NCI-H2227 (cell line): ENCODE data around the gene KCNQ2.

Experiments
- DNase-seq: peaks from one replicate; lab custom pipeline; 2025; ENCODE audit not compliant: unreplicated experiment; lab: John Stamatoyannopoulos, UW

KCNQ2 gene

GRCh38 chr20:63472862-63473390 is 471 bp upstream of the KCNQ2 start:
- DNase-seq: no peak

GRCh38 chr20:63471717-63471980 is 806 bp downstream of the KCNQ2 start:
- DNase-seq: peak; percentile 45

- DNase-seq: peak; percentile 34
Observed at GRCh38 chr20:63471002-63471716, 1.3 kb downstream of the KCNQ2 start.

GRCh38 chr20:63470410-63470809 is 2.0 kb downstream of the KCNQ2 start:
- no peak for DNase-seq

GRCh38 chr20:63469713-63470101 is 2.7 kb downstream of the KCNQ2 start:
- DNase-seq: no peak

GRCh38 chr20:63469019-63469712 is 3.3 kb downstream of the KCNQ2 start:
- no peak for DNase-seq

GRCh38 chr20:63468421-63468820 is 4.0 kb downstream of the KCNQ2 start:
- DNase-seq: no peak

GRCh38 chr20:63467294-63468083 is 5.0 kb downstream of the KCNQ2 start:
- no peak for DNase-seq

- no peak for DNase-seq
Observed at GRCh38 chr20:63466861-63467260, 5.6 kb downstream of the KCNQ2 start.

GRCh38 chr20:63466250-63466825 is 6.1 kb downstream of the KCNQ2 start:
- no peak for DNase-seq

- DNase-seq: no peak
Observed at GRCh38 chr20:63465380-63466249, 6.8 kb downstream of the KCNQ2 start.

- no peak for DNase-seq
Observed at GRCh38 chr20:63464289-63464635, 8.2 kb downstream of the KCNQ2 start.

- peak; percentile 43 for DNase-seq
Observed at GRCh38 chr20:63463400-63464288, 8.8 kb downstream of the KCNQ2 start.

- DNase-seq: no peak
Observed at GRCh38 chr20:63462244-63462643, 10.2 kb downstream of the KCNQ2 start.

GRCh38 chr20:63461104-63461763 is 11.2 kb downstream of the KCNQ2 start:
- no peak for DNase-seq

- no peak for DNase-seq
Observed at GRCh38 chr20:63459070-63459380, 13.4 kb downstream of the KCNQ2 start.

GRCh38 chr20:63458170-63459069 is 14.0 kb downstream of the KCNQ2 start:
- no peak for DNase-seq

GRCh38 chr20:63457737-63458136 is 14.7 kb downstream of the KCNQ2 start:
- DNase-seq: peak; percentile 47
